ENCODE data around the gene ELMO1.

DNA sequence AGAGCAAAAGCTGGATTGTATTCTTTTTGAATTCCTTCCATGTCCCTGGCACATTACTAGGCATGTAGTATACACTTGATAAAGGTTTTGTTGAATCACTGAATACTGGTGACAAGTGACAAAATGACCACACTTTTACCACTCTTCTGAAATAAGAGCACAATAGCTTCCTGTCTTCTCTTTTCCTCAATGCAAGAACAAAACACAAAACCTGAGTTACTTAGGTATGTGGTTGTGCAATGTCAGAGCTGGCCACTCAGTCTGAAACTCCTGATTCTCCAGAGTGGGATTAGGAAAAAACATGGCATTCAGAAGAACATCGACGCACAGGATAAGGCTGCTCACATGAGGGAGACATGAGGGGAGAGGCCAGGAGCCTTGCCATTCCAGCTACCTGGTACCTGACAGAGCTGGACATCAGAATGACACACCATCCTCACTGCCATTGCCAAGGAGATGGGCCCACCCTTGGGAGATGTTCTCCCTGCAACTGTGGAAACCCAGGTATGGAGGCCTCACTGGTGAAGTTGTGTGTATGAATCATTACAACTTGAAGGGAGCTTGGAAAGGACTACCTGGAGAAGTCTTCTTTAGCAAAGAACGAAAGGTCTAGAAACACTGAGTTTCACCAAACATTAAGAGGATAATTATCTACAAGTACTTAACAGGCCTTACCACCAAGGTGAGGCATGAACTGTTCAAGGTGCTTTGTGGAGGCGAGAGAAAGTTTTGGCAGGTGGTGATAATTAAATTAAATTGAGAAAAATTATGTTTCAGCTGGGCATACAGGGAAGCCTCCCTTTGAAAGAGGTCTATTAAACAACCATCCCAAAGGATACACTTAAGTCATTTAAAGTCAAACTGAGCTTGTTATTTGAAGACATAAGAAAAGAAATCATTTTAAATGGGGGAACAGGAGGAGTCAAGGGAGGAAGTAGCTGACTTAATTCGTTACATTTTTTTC is 477.8 kb downstream of the ELMO1 start:
- no peak for TF ChIP-seq BHLHE40 (IDR thresholded peaks at IDR 0.05; ENCODE audit: low read length)
- no peak for TF ChIP-seq ZNF326 (CRISPR knock-in tag; IDR thresholded peaks at IDR 0.05; ENCODE audit: borderline replicate concordance)
- TF ChIP-seq POLR2AphosphoS5 (IDR thresholded peaks at IDR 0.05; ENCODE audit: low read depth, low read length), result no peak
- TF ChIP-seq USF2 (IDR thresholded peaks at IDR 0.05; ENCODE audit: low read depth, low read length), result no peak
- TF ChIP-seq USF2 (CRISPR knock-in tag; IDR thresholded peaks at IDR 0.05; ENCODE audit: borderline replicate concordance), result no peak
- no peak for TF ChIP-seq BRCA1 (CRISPR knock-in tag; IDR thresholded peaks at IDR 0.05)
- TF ChIP-seq ZFAT (CRISPR knock-in tag; conservative IDR thresholded peaks at IDR 0.05), result no peak
- TF ChIP-seq ARNTL (CRISPR knock-in tag; IDR thresholded peaks at IDR 0.05), result no peak; the same call in 1 of the 2 replicates
- TF ChIP-seq MXD1 (CRISPR knock-in tag; IDR thresholded peaks at IDR 0.05), result no peak
- no peak for TF ChIP-seq HNRNPUL1 (IDR thresholded peaks at IDR 0.05; ENCODE audit: low read depth, low read length)
- TF ChIP-seq EZH2 (conservative IDR thresholded peaks at IDR 0.05; ENCODE audit: low read depth, low read length), result no peak
- no peak for TF ChIP-seq CTCF (CRISPR knock-in tag; IDR thresholded peaks at IDR 0.05)

All from HepG2 (cell line).